ENCODE data around the gene TTC39B.
A peak's percentile ranks its signal among the peaks of the same experiment; 100 is the strongest.

The TTC39B gene

GRCh38 chr9:15225564-15226126 is 81.4 kb downstream of the TTC39B start:
- no peak for DNase-seq (ENCODE audit: low spot score)

GRCh38 chr9:15222313-15222712 is 84.7 kb downstream of the TTC39B start:
- no peak for DNase-seq (ENCODE audit: low spot score)

- no peak for DNase-seq (ENCODE audit: low spot score)
These were observed 85.3 kb downstream of the TTC39B start for GRCh38 chr9:15221746-15222145.

- DNase-seq (ENCODE audit: low spot score): no peak
These were observed 86.2 kb downstream of the TTC39B start for GRCh38 chr9:15220658-15221318.

GRCh38 chr9:15219546-15219945 is 87.5 kb downstream of the TTC39B start:
- no peak for DNase-seq (ENCODE audit: low spot score)

- DNase-seq (ENCODE audit: low spot score): no peak
These were observed 88.0 kb downstream of the TTC39B start for GRCh38 chr9:15218994-15219393.

GRCh38 chr9:15213249-15213648 is 93.8 kb downstream of the TTC39B start:
- no peak for DNase-seq (ENCODE audit: low spot score)

GRCh38 chr9:15211815-15212495 is 95.1 kb downstream of the TTC39B start:
- no peak for DNase-seq (ENCODE audit: low spot score)

GRCh38 chr9:15211160-15211814 is 95.7 kb downstream of the TTC39B start:
- peak; percentile 52 for DNase-seq (ENCODE audit: low spot score)

- no peak for DNase-seq (ENCODE audit: low spot score)
These were observed 99.9 kb downstream of the TTC39B start for GRCh38 chr9:15206903-15207696.

- no peak for DNase-seq (ENCODE audit: low spot score)
These were observed 101.2 kb downstream of the TTC39B start for GRCh38 chr9:15205632-15206420.

- DNase-seq (ENCODE audit: low spot score): no peak
These were observed 103.4 kb downstream of the TTC39B start for GRCh38 chr9:15203581-15203980.

GRCh38 chr9:15200111-15200510 is 106.9 kb downstream of the TTC39B start:
- no peak for DNase-seq (ENCODE audit: low spot score)

GRCh38 chr9:15192856-15193255 is 114.2 kb downstream of the TTC39B start:
- DNase-seq (ENCODE audit: low spot score): no peak

GRCh38 chr9:15191378-15191777 is 115.6 kb downstream of the TTC39B start:
- DNase-seq (ENCODE audit: low spot score): no peak

- no peak for DNase-seq (ENCODE audit: low spot score)
These were observed 117.5 kb downstream of the TTC39B start for GRCh38 chr9:15189481-15189880.

GRCh38 chr9:15187589-15187988 is 119.4 kb downstream of the TTC39B start:
- no peak for DNase-seq (ENCODE audit: low spot score)

GRCh38 chr9:15182730-15183129 is 124.3 kb downstream of the TTC39B start:
- no peak for DNase-seq (ENCODE audit: low spot score)

GRCh38 chr9:15182101-15182551 is 124.9 kb downstream of the TTC39B start:
- DNase-seq (ENCODE audit: low spot score): no peak

- DNase-seq (ENCODE audit: low spot score): no peak
These were observed 126.9 kb downstream of the TTC39B start for GRCh38 chr9:15180124-15180523.

- DNase-seq (ENCODE audit: low spot score): no peak
These were observed 128.4 kb downstream of the TTC39B start for GRCh38 chr9:15178631-15179030.
